Muscle layer of duodenum (tissue), 2 donors: Measurements from ENCODE around the gene PAEP.

ENCODE experiments used
- H3K27ac ChIP-seq: one replicate; pipeline ENCODE4 v1.7.0; 2013; ENCODE audit warnings: mild to moderate bottlenecking, low read length
- H3K27me3 ChIP-seq: one replicate; pipeline ENCODE4 v1.7.0; 2013; ENCODE audit warnings: low read depth, mild to moderate bottlenecking, control low read depth, low read length
- H3K36me3 ChIP-seq, 2 donors: one replicate each; pipeline ENCODE4 v1.7.0; 2013; ENCODE audit warnings: low read length in 2 of 2, control low read depth in 1 of 2, mild to moderate bottlenecking in 1 of 2; ENCODE audit not compliant: insufficient read depth in 2 of 2, control insufficient read depth in 1 of 2
- H3K4me1 ChIP-seq, 2 donors: one replicate each; pipeline ENCODE4 v1.7.0; 2013; ENCODE audit warnings: low read length in 2 of 2, mild to moderate bottlenecking in 2 of 2, control low read depth in 1 of 2, moderate library complexity in 1 of 2; ENCODE audit not compliant: insufficient read depth in 2 of 2, control insufficient read depth in 1 of 2
- H3K4me3 ChIP-seq, 2 donors: one replicate each; pipeline ENCODE4 v1.7.0; 2013; ENCODE audit warnings: low read length in 2 of 2, low read depth in 1 of 2, mild to moderate bottlenecking in 1 of 2
- H3K9me3 ChIP-seq, 2 donors: one replicate each; pipeline ENCODE4 v1.7.0; 2013; ENCODE audit warnings: low read length in 2 of 2, control low read depth in 1 of 2, mild to moderate bottlenecking in 1 of 2; ENCODE audit not compliant: control insufficient read depth in 1 of 2
- donor health status: healthy.

Gene PAEP

GRCh38 chr9:135607401-135608293 lies 46.1 kb downstream of the PAEP start:
- Histone ChIP-seq H3K27ac (no peak overlapping the region), H3K4me1 (no peaks in the 10 kb centered on the region), H3K4me3 (no peak overlapping the region), H3K36me3 (no peaks in the 10 kb centered on the region), H3K27me3 (no peaks in the 10 kb centered on the region), H3K9me3 (no peaks in the 10 kb centered on the region)

- H3K9me3 ChIP-seq = no peaks in the 10 kb centered on the region
- H3K36me3 ChIP-seq = no peaks in the 10 kb centered on the region
- no peaks in the 10 kb centered on the region for H3K27me3 ChIP-seq
- no peak overlapping the region for H3K27ac ChIP-seq
- no peak overlapping the region for H3K4me3 ChIP-seq
- no peaks in the 10 kb centered on the region for H3K4me1 ChIP-seq
Measured at GRCh38 chr9:135608294-135608998, 46.9 kb downstream of the PAEP start.

GRCh38 chr9:135608999-135609317 lies 47.4 kb downstream of the PAEP start:
- Histone ChIP-seq H3K27me3 (no peaks in the 10 kb centered on the region), H3K4me1 (no peaks in the 10 kb centered on the region), H3K9me3 (no peaks in the 10 kb centered on the region), H3K27ac (no peak overlapping the region), H3K36me3 (no peaks in the 10 kb centered on the region), H3K4me3 (no peak overlapping the region)

- Histone ChIP-seq H3K4me1 (no peaks in the 10 kb centered on the region), H3K4me3 (no peak overlapping the region), H3K27ac (no peak overlapping the region), H3K36me3 (no peaks in the 10 kb centered on the region), H3K27me3 (no peaks in the 10 kb centered on the region), H3K9me3 (no peaks in the 10 kb centered on the region)
Measured at GRCh38 chr9:135609366-135609955, 47.9 kb downstream of the PAEP start.

GRCh38 chr9:135610290-135611141 lies 49.0 kb downstream of the PAEP start:
- Histone ChIP-seq H3K27me3 (no peaks in the 10 kb centered on the region), H3K36me3 (no peaks in the 10 kb centered on the region), H3K9me3 (no peaks in the 10 kb centered on the region), H3K4me1 (no peaks in the 10 kb centered on the region), H3K27ac (no peak overlapping the region), H3K4me3 (no peak overlapping the region)

- Histone ChIP-seq H3K9me3 (no peaks in the 10 kb centered on the region), H3K4me1 (no peaks in the 10 kb centered on the region), H3K27ac (no peak overlapping the region), H3K27me3 (no peaks in the 10 kb centered on the region), H3K4me3 (no peak overlapping the region), H3K36me3 (no peaks in the 10 kb centered on the region)
Measured at GRCh38 chr9:135611142-135611874, 49.8 kb downstream of the PAEP start.

- H3K9me3 ChIP-seq = no peaks in the 10 kb centered on the region
- no peaks in the 10 kb centered on the region for H3K4me1 ChIP-seq
- no peak overlapping the region for H3K4me3 ChIP-seq
- H3K27ac ChIP-seq = no peak overlapping the region
- H3K36me3 ChIP-seq = no peaks in the 10 kb centered on the region
- no peaks in the 10 kb centered on the region for H3K27me3 ChIP-seq
Measured at GRCh38 chr9:135611875-135612209, 50.3 kb downstream of the PAEP start.

- Histone ChIP-seq H3K27ac (no peak overlapping the region), H3K9me3 (no peaks in the 10 kb centered on the region), H3K4me1 (no peaks in the 10 kb centered on the region), H3K27me3 (no peaks in the 10 kb centered on the region), H3K4me3 (no peak overlapping the region), H3K36me3 (no peaks in the 10 kb centered on the region)
Measured at GRCh38 chr9:135612437-135612836, 50.9 kb downstream of the PAEP start.

GRCh38 chr9:135612981-135613910 lies 51.7 kb downstream of the PAEP start:
- Histone ChIP-seq H3K27me3 (no peaks in the 10 kb centered on the region), H3K4me3 (no peak overlapping the region)

More at GRCh38 chr9:135612981-135613910, 51.7 kb downstream of the PAEP start:
- no peaks in the 10 kb centered on the region for H3K4me1 ChIP-seq
- H3K9me3 ChIP-seq = no peaks in the 10 kb centered on the region
- H3K27ac ChIP-seq = no peak overlapping the region
- no peaks in the 10 kb centered on the region for H3K36me3 ChIP-seq
